HG02642 (cell line): ENCODE measurements around the gene TEKT5.
"Not testable (repeated sequence)": the region's sequence is repeated elsewhere in the genome, so short reads cannot be mapped to it uniquely, and the experiment has no call there.

Experiments used
- ATAC-seq: cut with Tn5 transposase; IDR thresholded peaks from one replicate; pipeline ENCODE4 v1.9.1; 2021; ENCODE audit warnings: mild to moderate bottlenecking; ENCODE audit not compliant: unreplicated experiment, poor library complexity

Gene TEKT5

DNA sequence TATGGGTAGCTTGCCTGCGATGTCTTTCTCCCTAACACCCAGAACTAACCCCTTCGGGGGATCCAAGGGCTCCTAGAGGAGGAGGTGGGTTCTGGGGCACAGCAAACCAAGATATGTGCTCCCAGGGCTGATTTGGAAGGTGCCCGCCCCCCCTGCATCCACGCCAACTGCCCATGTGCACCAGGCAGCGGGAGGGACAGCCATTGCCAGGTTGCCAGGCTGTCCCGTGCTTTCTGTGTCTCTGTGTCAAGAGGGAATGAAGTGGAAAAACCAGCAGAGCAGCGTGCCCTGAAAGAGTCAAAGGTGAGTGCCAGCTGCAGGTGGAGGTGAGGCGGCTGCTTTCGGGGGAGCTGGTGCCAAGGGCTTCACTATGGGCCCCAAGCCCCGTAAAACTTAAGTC, 6.4 kb downstream of the TEKT5 start:
- ATAC-seq: no peak

DNA sequence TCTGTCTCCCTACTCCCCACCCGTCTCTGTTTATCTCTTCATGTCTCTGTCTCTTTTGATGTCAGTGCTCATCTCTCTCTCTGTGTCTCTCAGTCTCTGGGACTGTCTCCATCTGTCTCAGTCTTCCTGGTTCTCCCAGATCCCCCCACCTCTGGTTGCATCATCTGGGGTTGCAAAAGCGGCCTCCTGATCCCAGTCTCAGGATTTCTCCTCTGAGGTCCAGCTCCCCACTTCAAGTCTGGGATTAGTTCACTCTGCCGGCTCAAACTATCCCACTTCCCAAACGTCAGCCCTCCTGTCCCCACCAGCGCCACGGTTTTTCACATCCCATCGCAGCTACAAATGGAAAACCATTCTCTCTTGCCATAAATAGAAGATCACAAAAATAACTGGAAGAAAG, 9.0 kb downstream of the TEKT5 start:
- no peak for ATAC-seq

DNA sequence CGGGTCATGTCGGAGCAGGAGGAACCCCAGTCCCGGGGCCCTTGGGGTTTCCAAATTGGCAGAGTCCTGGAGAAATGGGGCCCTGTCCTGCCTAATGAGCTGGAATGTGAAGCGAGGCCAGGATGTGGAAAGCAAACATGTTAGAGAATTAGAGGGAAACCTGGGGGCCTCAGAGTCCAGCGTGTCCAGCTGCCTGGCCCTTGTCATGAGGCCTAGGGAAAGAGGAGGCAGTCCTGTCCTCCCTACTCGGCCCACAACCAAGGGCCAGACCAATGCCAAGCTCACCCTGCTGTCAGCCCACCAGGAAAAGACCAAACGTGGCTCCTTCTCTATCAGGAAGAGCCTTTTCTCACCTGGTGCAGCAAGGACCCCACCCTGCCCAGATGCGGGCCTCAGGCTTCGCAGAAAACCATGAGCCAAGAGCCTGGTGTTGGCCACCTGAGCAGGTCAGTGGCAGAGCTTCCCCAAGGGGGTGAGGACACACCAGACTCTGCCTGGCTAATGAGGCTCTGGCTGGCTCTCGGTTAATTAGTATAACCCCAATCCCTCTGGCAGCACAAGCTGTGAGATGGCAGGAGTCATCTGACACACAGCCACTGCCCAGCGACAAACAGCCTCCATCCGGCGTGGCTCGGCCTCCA, 10.1 kb downstream of the TEKT5 start:
- no peak for ATAC-seq

DNA sequence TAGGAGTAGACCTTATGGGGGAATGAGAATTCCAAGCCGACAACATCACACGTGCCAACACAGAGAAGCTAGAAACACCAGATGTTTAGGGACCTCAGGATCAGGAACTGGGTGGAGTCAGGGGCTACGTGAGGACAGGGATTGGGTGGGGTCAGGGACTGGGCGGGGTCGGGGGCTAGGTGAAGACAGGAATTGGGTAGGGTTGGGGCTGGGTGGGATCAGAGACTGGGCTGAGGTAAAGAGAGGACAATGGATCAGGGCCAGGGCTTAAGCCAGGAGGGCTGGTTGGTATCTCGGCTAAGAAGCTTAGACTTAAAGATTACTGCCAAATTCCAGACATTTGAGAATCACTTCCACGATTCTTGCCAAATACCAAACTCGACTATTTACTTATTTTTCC, 11.6 kb downstream of the TEKT5 start:
- no peak for ATAC-seq

DNA sequence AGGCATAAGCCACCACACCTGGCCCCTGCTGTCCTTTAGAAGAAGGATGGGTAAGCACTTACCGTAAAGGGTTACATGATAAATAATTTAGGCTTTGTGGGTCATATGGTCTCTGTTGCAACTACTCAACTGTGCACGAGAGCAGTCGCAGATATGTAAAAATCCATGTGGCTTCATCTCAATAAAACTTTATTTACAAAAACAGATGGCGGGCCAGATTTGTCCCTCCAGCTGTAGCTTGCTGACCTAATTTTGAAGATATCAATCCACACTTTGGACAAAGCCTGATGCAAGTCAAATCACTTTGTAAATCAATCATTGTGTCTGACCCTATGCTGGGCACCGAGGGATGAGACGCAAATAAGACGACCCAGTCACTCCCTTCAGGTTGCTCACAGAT, 12.1 kb downstream of the TEKT5 start:
- ATAC-seq: no peak

DNA sequence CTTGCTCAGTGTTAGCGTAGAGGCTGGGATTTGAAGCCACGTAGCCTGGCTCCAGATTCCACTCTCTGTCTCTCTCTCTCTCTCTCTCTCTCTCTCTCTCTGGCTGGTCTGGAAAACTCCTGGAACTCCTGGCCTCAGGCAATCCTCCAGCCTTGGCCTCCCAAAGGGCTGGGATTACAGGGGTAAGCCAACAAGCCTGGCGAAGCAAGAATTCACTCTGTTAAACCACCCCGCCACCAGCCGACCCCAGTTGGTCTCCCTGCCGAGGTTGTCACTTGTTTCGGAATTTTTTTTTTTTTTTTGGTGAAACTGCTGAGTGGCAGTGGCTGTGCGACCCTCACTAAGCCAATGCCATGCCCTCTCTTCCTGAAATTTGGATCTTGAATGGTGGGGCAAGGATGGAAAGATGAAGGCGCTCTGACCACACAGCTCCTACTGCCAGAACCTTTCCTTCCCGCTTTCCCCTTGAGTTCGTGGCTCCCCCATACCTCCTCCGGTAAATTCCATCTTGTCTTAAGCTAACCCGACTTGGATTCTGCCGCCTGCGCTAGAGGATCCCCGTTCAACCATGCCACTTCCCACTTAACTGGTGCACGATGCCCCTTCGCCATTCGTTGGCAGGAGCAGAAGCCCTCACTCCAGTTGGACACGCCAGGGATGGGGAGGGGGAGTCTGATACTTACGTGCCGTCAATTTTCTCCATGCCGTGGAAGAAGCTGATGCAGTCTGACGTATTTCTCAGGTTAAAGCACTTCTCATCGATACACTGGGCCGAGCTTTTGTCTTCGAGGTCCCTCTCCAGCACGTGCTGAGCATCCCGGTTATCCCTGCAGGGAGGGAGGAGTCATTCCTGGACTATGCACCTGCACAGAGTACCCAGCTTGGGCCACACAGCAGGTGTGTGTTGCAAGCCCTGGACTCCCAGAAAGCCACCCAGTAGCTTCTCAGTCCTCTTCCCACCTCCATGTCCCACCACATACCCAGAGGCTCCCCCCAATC, 13.1 kb downstream of the TEKT5 start:
- no peak for ATAC-seq

DNA sequence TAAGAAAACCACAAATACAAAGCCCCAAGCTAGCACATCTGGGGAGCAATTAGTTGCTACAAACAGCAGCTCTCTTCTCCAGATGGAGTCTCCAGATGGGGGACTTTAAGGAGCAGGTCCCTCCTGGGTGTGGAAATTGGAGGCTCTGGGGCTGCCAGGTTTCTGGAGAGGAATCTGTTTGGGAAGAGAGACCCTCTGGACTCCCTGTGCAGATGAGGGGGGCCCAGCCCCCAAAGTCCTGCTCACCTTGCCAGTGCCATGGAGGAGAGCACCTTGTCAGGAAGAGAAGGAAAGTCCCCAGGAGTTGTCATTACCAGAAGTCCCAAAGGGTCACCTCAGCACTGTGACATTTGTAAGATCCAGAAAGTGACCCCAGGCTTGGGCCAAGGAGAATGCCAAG, 14.8 kb downstream of the TEKT5 start:
- no peak for ATAC-seq

DNA sequence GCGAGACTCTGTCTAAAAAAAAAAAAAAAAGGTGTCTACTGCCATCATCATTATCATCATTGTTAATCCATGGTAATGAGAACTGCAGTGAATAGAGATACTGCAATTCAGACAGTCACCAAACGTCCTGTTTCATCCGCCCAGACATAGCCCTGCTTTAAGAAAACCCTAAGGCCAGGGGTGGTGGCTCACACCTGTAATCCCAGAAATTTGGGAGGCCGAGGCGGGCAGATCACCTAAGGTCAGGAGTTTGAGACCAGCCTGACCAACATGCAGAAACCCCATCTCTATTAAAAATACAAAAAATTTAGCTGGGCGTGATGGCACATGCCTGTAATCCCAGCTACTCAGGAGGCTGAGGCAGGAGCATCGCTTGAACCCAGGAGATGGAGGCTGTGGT, 15.3 kb downstream of the TEKT5 start:
- not testable (repeated sequence) for ATAC-seq

DNA sequence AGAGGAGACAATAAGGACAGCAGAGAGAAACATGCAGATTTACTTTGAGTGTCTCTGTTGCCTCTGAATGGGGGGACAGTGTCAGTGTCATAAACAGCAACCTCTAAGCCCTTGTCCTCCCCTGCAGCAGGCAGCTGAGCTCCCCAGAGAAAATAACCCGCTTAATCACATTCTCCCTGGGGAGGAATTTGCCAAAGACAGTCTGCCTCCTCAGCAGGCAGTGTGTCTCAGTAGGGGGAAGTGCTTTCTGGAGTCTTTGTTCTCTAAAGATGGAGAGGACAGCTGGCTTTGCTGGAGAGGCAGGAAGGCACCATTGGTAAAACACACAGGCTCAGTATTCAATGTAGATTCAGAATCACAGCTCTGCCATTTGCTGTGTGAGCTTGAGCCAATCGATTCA, 16.1 kb downstream of the TEKT5 start:
- no peak for ATAC-seq

DNA sequence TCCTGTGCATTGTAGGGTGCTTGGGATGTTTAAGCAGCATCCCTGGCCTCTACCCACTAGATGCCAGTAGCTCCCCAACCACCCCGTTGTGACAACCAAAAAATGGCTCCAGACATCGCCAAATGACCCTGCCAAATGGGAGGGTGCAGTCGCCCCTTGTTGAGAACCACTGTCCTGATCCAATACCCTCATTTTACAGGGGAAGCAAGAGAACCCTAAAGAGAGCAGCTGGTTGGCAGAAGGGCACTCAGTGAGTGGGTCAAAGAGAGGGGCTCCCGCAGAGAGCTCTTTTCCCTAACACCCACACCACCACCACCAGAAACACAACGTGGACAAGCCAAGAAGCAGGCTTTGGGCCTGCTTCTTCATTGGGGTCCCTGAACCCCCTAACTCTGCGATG, 18.4 kb downstream of the TEKT5 start:
- ATAC-seq: no peak

DNA sequence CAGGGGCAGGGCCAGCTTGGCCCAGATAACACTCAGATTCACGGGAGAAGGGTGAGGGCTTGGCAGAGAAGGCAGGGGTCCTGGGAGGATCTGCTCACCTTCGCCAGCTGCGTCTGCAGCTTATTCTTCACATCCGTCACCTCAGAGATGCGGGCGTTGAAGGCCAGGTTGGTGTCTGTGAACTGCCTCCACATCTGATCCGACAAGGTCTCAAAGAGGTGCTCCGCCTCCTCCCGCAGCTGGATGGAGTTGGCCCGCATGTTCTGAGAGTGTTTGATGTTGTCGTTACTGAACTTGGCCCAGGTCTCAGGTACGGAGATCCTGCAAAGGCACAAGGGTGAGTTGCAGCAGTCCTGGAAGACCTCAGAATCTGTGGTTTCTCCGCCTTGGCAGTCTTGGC, 18.9 kb downstream of the TEKT5 start:
- ATAC-seq: no peak

DNA sequence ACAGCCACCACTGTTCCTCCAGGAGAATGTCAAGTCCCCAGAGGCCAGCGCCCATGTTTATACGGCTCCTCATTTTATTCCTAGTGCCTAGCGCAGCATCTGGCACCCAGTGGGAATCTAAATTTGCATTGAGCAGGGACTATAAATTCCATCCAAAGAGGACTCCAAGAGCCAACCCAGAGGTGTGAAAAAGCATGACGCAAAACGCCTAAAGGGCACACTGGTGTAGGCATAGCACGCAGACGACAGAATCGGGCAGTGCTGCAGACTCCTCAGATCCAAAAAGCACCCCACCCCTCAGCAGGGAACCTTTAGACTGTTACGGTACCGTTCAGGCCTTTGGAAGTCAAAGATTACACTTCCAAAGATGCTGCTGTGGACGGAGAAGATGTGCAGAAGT, 19.5 kb downstream of the TEKT5 start:
- ATAC-seq: no peak

DNA sequence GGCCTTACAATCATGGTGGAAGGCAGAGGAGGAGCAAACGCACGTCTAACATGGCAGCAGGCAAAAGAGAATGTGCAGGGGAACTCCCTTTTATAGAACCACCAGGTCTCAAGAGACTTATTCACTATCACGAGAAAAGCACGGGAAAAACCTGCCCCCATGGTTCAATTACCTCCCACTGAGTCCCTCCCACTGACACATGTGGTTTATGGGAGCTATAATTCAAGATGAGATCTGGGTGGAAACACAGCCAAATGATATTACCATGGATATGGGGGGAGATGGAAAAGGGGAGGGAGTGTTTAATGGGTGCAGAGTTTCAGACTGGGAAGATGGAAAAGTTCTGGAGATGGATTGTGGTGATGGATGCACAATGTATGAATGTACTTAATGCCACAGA, 23.0 kb downstream of the TEKT5 start:
- ATAC-seq: no peak

DNA sequence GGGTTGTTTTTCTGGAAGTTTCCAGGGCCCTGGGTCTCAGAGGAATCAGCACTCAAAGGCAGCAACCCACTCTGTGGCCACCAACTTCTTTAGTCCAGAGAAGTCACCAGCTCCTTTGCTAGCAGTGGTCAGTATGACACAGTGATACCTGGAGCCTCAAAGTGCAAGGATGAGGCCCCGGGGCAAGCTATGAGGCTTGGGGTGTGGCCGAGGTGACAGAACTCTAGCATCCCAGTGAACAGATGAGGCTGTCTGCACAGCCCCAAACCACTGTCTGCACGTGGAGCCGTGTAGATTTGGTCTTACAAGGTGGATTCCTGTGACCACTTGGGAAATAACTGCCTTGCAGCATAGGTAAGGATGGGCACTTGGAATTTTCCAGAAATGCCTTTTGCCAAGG, 24.9 kb downstream of the TEKT5 start:
- no peak for ATAC-seq

DNA sequence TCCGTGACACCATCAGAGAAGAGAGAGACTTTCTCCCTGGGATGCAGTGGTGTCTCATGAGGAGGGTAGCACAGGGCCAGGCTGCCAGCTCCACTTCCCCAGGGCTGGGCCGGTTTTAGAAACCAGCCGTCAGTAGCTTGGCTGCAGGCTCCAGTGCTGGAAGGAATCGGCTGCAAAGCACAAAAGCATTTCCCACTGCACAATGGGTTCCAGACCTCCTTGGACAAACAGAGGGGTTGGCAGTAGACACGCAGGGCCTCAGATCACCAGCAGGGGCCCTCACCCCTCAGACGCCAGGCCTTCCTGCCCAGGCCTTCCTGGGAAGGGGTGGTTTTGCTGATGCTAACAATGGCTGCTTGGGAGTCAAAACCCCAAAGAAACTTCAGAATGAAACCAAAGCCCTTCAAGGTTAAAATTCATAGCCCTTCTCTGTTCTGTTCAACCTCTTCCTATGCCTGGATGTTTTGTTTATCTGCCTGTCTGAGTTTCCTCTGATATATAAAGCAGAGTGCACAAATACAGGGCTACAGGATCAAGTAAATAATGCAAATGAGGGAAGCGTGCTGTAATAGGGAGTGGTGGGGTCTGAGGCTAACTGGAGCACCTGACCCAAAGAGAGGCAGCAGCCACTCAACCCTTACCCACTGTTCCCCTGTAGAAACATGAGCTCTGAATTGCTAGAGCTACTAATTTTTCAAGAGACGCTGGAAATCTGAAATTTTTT, 26.2 kb downstream of the TEKT5 start:
- no peak for ATAC-seq

DNA sequence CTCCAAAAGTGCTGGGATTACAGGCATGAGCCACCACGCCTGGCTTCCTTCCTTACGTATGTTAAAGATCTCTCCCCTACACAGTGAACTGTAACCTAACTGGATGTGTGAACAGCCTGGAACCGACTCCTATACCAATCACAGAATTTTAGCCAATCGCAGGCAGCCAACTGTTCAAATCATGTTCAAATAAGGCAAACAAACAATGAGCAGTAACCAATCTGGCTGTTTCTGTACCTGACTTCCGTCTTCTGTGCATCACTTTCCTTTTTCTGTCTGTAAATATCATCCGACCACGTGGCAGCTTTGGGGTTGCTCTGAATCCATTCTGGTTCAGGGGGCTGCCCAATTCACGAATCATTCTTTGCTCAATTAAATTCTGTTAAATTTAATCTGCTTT, 27.5 kb downstream of the TEKT5 start:
- ATAC-seq: no peak

DNA sequence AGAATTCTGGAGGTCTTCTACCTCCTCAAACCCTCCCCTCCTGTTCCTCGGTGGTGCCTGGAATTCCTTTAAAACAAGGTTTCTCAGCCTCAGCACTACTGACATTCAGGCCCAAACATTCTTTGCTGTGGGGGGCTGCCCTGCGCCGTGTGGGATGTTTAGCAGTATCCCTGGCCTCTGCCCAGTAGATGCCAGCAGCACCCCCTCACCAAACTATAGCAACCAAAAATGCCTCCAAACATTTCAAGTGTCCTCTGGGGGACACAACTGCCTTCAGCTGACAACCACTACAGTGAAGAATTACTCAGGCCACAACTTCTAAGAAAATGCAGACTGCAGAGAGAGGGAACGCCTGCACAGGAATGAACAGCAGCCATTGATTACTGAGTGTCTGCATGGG, 28.4 kb downstream of the TEKT5 start:
- no peak for ATAC-seq

DNA sequence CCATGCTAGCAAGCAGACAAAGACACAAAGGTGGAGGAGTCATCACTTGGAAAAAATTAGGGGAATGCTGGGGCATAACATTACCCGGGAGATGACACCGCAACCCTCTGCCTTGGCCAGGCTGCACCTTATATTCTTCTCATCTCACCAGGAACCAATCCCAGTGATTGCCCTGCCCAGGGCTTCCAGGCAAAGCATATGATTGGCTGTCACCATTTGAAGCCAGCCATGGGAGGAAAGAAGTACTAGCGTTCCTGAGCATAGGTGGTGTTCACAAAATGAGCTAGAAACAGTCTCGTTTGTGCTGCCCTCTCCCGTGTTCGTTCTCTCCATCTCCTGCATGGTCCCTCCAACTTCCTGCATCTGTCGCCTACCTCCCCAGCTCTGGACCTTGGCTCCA, 29.6 kb downstream of the TEKT5 start:
- ATAC-seq: no peak

DNA sequence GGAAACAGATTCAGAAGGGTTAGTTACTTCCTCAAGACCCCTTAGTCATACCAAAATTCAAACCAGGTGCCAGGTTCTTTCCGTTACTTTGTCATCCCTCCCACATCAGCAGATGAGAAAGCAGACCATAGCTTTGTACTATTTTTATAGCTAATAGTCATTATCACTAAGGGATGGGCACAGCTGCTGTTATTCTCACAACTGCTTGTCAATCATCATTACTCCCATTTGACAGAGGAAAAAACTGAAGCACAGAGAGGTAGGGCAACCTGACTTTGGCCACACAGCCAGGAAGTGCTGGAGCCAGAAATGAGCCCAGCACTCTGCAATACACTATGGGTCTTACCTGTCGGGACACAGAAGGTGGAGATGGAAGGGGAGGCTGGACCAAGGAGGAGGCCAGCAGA, 30.0 kb downstream of the TEKT5 start:
- no peak for ATAC-seq

DNA sequence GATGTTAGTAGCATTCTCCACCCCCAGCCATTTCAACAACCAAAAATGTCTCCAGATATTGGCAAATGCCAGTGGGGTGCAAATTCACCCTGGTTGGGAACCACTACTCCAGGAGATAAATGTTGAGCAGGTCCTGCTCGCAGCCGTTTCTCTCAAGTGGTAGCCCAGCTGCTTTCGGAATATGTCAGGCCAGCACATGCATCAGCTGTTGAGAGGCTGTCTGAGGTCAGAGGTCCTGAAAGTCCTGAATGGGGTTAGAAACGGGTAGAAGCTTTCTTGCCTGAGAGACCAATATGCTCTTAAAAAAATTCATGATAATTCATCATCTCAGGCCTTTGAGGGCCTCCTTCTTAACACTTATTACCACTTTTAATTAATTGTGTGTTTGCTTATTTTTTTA, 31.0 kb downstream of the TEKT5 start:
- ATAC-seq: no peak

DNA sequence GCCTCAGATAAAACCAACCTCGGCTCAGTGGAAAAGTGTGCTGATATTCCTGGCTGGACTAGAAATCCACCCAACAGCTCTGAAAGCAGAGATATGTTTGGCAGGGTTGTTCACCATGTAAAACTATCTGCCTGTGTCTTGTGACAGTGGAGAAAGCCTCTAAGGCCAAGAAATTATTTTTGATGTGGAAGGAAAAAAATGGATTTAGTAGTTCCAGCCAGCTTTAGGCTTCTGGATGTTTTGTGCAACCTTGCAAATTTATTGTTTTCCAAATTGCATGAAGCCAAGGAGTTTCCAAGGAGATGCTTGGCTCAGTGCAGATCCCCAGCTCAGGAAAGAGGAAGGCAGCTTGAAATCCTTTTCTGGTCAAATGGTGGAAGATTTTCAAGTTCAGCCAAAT, 31.6 kb downstream of the TEKT5 start:
- no peak for ATAC-seq
